GM23248 (cell line): ENCODE results near the gene IRF1. TPM values are rescaled to one million over a fixed set of nuclear protein-coding genes. Genes with fewer than 3 reads are reported as not detected.
"Not testable (repeated sequence)": the region's sequence is repeated elsewhere in the genome, so short reads cannot be mapped to it uniquely, and the experiment has no call there.

Experiments used
- DNase-seq: peaks from one replicate; pipeline ENCODE4 v3.0.0-alpha.2; 2015
- H2AFZ ChIP-seq: fragments of 200-600 bp; sonication (generic); 2 replicates; pipeline ENCODE4 v1.6.1; 2016; ENCODE audit warnings: antibody characterized with exemption
- H3F3A ChIP-seq: fragments of 200-600 bp; sonication (generic); 2 replicates; pipeline ENCODE4 v1.6.1; 2016; ENCODE audit warnings: mild to moderate bottlenecking, antibody characterized with exemption, mixed run types; ENCODE audit not compliant: insufficient read depth
- H3K27ac ChIP-seq: fragments of 200-600 bp; sonication (generic); 2 replicates; pipeline ENCODE4 v1.5.1; 2016; ENCODE audit warnings: mild to moderate bottlenecking
- H3K27me3 ChIP-seq: fragments of 200-600 bp; sonication (generic); replicated peaks from 2 replicates; pipeline ENCODE4 v1.6.1; 2016; ENCODE audit warnings: mild to moderate bottlenecking; ENCODE audit not compliant: insufficient read depth
- H3K36me3 ChIP-seq: fragments of 200-600 bp; sonication (generic); 2 replicates; pipeline ENCODE4 v1.6.1; 2016; ENCODE audit warnings: low read depth, mild to moderate bottlenecking
- H3K4me1 ChIP-seq: fragments of 200-600 bp; sonication (generic); 2 replicates; pipeline ENCODE4 v1.6.1; 2016; ENCODE audit warnings: mild to moderate bottlenecking; ENCODE audit not compliant: insufficient read depth
- H3K4me2 ChIP-seq: fragments of 200-600 bp; sonication (generic); one replicate; pipeline ENCODE4 v1.6.1; 2016; ENCODE audit warnings: mild to moderate bottlenecking; ENCODE audit not compliant: unreplicated experiment
- H3K4me3 ChIP-seq: fragments of 200-600 bp; sonication (generic); 2 replicates; pipeline ENCODE4 v1.5.1; 2016; ENCODE audit warnings: mild to moderate bottlenecking
- H3K79me2 ChIP-seq: fragments of 200-600 bp; sonication (generic); 2 replicates; pipeline ENCODE4 v1.6.1; 2016; ENCODE audit warnings: mild to moderate bottlenecking; ENCODE audit not compliant: insufficient read depth
- H3K9ac ChIP-seq: fragments of 200-600 bp; sonication (generic); 2 replicates; pipeline ENCODE4 v1.6.1; 2016; ENCODE audit warnings: mild to moderate bottlenecking
- H3K9me2 ChIP-seq: fragments of 200-600 bp; sonication (generic); 2 replicates; pipeline ENCODE4 v1.6.1; 2016; ENCODE audit warnings: mixed run types, mild to moderate bottlenecking, moderate library complexity; ENCODE audit not compliant: insufficient read depth
- H3K9me3 ChIP-seq: fragments of 200-600 bp; sonication (generic); one replicate; pipeline ENCODE4 v1.6.1; 2017; ENCODE audit warnings: low read depth
- H4K20me1 ChIP-seq: fragments of 200-600 bp; sonication (generic); 2 replicates; pipeline ENCODE4 v1.6.0; 2016; ENCODE audit not compliant: insufficient read depth
- EZH2 ChIP-seq: fragments of 200-600 bp; sonication (generic); IDR thresholded peaks from 2 replicates; pipeline ENCODE4 v1.6.1; 2018; ENCODE audit warnings: antibody characterized with exemption, mild to moderate bottlenecking; ENCODE audit not compliant: insufficient read depth, poor library complexity, severe bottlenecking
- EZH2phosphoT487 ChIP-seq: fragments of 200-600 bp; sonication (generic); IDR thresholded peaks from 2 replicates; pipeline ENCODE4 v1.6.1; 2018; ENCODE audit warnings: antibody characterized with exemption, moderate library complexity, mild to moderate bottlenecking, low read depth; ENCODE audit not compliant: insufficient read depth
- WGBS, 2 experiments: methylation state at CpG; one replicate each; pipeline ENCODE4 v1.1.6; 2015 to 2017; ENCODE audit warnings: low lambda C conversion rate in 2 of 2, low coverage in 1 of 2; ENCODE audit errors: missing lambda C conversion rate in 2 of 2; 5-methylcytosine and 5-hydroxymethylcytosine counted together
- in situ Hi-C: fragments of 300-500 bp; cut with MboI; formaldehyde crosslinking; loops from 2 replicates; pipeline ENCODE4 v1.15.0; 2020
- polyA plus RNA-seq: library from polyadenylated mRNA; unstranded; fragments of >200 nt; fragmentation: Nextera tagmentation; extraction: Ambion mirVana; gene quantifications from 2 replicates; pipeline ENCODE4 v1.2.1, GENCODE V29; 2016
- total RNA-seq: library from RNA; depleted of rRNA; stranded (reverse); fragments of >200 nt; shearing (Covaris generic); gene quantifications from 2 replicates; pipeline ENCODE4 v1.2.3, GENCODE V29; 2014

IRF1 gene
- total and polyA plus RNA-seq, 2 experiments from 2014 or later = 6.2 to 22.2 TPM

DNA sequence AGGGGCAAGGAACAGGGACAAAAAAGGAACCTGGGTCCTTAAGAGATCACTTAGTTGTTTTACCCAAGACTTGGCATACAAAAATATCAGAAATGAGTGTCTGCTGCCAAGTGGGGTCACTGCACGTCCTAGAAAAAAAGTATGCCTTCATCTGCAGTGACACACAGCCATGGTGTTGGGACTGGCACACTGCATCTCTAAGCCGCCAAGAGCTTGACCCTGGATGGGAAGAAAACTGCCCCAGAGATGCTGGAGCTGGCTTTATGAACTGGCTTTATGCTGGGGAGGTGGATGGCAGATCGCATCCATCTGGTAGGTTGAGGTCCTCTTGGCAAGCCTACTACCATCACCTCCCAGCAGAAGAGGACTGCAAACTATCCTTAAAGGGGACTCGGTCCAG is 51.7 kb downstream of the IRF1 start:
- no peaks in the 10 kb centered on the region for H3K36me3 ChIP-seq
- H3K4me1 ChIP-seq = peaks cover 35% of the 10 kb centered on the region
- peak overlapping the region; percentile 86 for H3K27ac ChIP-seq
- peak; percentile 38 for DNase-seq
- H4K20me1 ChIP-seq = no peaks in the 10 kb centered on the region
- in situ Hi-C loops = no loop called here
- no peaks in the 10 kb centered on the region for H3K9me3 ChIP-seq
- no peaks in the 10 kb centered on the region for H3K27me3 ChIP-seq
- 74 to 76% methylated on average over 4 of the region's 4 CpGs for WGBS, 2 experiments
- TF ChIP-seq EZH2phosphoT487 = no peak
- TF ChIP-seq EZH2 = no peak
- H3K4me3 ChIP-seq = peak overlapping the region; percentile 51; the same call in 1 of the 2 replicates
- no peak overlapping the region for H2AFZ ChIP-seq
- peak overlapping the region; percentile 72 for H3K4me2 ChIP-seq
- no peaks in the 10 kb centered on the region for H3K9me2 ChIP-seq
- H3K9ac ChIP-seq = peak overlapping the region; percentile 77
- peaks cover 17% of the 10 kb centered on the region for H3F3A ChIP-seq
- H3K79me2 ChIP-seq = no peaks in the 10 kb centered on the region

DNA sequence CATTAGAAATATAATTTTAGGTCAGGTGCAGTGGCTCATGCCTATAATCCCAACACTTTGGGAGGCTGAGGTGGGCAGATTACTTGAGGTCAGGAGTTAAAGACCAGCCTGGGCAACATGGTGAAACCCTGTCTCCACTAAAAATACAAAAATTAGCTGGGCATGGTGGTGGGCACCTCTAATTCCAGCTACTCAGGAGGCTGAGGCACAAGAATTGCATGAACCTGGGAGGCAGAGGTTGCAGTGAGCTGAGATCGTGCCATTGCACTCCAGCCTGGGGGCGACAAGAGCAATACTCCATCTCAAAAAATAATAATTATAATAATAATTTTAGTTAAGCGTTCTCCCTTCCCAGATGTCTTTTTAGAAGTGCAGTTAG is 52.3 kb downstream of the IRF1 start:
- H4K20me1 ChIP-seq, H3K27me3 ChIP-seq, H3K9me2 ChIP-seq, in situ Hi-C loops, H3K9me3 ChIP-seq, H3K4me2 ChIP-seq, DNase-seq, H3K79me2 ChIP-seq, H3K36me3 ChIP-seq, H3K4me3 ChIP-seq: not testable (repeated sequence)
- Histone ChIP-seq H3K9ac (peak overlapping the region; percentile 49), H2AFZ (0 out of 2 replicates have a peak overlapping the region, but pooled peaks have one; percentile 14), H3F3A (peaks cover 17% of the 10 kb centered on the region), H3K4me1 (peaks cover 35% of the 10 kb centered on the region), H3K27ac (peak overlapping the region; percentile 86)
- WGBS, 2 experiments = 87 to 91% methylated on average over 3 of the region's 3 CpGs

DNA sequence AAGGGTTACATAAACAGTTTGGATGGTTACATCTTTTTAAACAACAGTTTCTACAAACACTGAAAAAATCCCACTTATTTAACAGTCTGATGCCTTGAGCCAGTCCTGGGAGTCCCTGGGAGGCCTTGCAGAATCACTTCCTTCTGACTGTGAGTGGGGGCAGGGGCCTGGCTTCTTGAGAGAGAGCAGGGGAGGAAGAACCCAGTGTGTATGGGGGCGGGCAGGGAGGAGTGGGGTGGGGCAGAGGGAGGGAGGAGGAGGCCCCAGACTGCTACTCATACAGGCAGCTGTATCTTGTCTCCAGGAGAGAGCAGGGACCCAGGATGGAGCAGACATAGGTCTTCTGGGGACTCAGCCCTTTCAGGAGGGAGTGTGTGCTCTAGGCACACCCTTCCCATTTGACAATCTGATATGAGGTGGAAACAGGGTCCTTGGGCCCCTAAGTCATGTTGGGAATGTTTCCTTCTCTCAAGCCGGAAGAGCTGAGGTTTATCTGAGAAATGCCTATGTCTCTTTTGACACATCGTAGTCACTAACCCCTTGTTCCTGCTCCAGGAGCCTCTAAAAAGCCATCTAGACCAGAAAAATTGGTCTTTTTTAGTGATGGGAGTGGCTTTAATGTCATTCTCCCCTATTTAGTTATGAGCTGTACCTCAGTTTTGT is 52.8 kb downstream of the IRF1 start:
- peak overlapping the region; percentile 14; the same call in 1 of the 2 replicates for H2AFZ ChIP-seq
- WGBS, 2 experiments = 37 to 68% methylated on average over 2 to 3 of the region's 3 CpGs
- peaks cover 17% of the 10 kb centered on the region for H3F3A ChIP-seq

DNA sequence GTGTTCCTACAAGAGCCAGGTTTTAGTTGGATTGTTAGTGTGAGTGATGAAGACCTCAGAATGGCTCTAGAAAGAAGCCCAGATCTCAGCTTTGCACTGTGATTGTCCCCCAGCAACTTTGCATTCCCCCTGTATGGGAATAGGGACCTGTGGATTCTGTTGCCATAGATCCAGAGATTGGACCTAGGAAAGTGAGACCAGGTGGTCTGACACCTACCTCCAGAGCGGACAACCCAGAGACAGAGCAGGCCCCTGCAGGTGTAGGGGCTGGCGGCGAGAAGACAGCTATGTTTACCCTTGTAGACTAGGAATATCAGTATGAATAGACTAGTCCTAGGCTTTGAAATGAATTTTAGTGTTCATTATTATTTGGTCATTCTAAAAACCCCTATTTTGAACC is 53.6 kb downstream of the IRF1 start:
- peaks cover 17% of the 10 kb centered on the region for H3F3A ChIP-seq
- WGBS, 2 experiments = 98 to 100% methylated on average over 3 of the region's 3 CpGs
- no peaks in the 10 kb centered on the region for H3K79me2 ChIP-seq
- DNase-seq = no peak
- no peaks in the 10 kb centered on the region for H3K27me3 ChIP-seq
- H3K9me2 ChIP-seq = no peaks in the 10 kb centered on the region
- no peak overlapping the region for H3K4me3 ChIP-seq
- no peaks in the 10 kb centered on the region for H4K20me1 ChIP-seq
- no peak for TF ChIP-seq EZH2phosphoT487
- TF ChIP-seq EZH2 = no peak
- H3K9me3 ChIP-seq = no peaks in the 10 kb centered on the region
- no peaks in the 10 kb centered on the region for H3K36me3 ChIP-seq
- peak overlapping the region; percentile 24 for H3K4me2 ChIP-seq
- peak overlapping the region; percentile 49 for H3K9ac ChIP-seq
- in situ Hi-C loops = no loop called here
- peaks cover 35% of the 10 kb centered on the region for H3K4me1 ChIP-seq
- peak overlapping the region; percentile 65 for H3K27ac ChIP-seq
- H2AFZ ChIP-seq = no peak overlapping the region

More for the DNA sequence above, 52.8 kb downstream of the IRF1 start:
- peak; percentile 90 for DNase-seq
- H3K4me2 ChIP-seq = peak overlapping the region; percentile 24
- H3K27me3 ChIP-seq = no peaks in the 10 kb centered on the region
- H3K4me3 ChIP-seq = no peak overlapping the region
- H3K4me1 ChIP-seq = peaks cover 35% of the 10 kb centered on the region
- H3K9me2 ChIP-seq = no peaks in the 10 kb centered on the region
- no peaks in the 10 kb centered on the region for H3K9me3 ChIP-seq
- H3K27ac ChIP-seq = peak overlapping the region; percentile 65
- H3K79me2 ChIP-seq = no peaks in the 10 kb centered on the region
- in situ Hi-C loops = no loop called here
- no peaks in the 10 kb centered on the region for H3K36me3 ChIP-seq
- H3K9ac ChIP-seq = peak overlapping the region; percentile 49
- no peak for TF ChIP-seq EZH2phosphoT487
- TF ChIP-seq EZH2 = no peak
- H4K20me1 ChIP-seq = no peaks in the 10 kb centered on the region
